Hindlimb muscle (tissue), 1 donor: ENCODE results near the gene GGACT. TPM values are rescaled to one million over a fixed set of nuclear protein-coding genes. Genes with fewer than 3 reads are reported as not detected.

Experiments
- DNase-seq: peaks from one replicate; pipeline ENCODE4 v3.0.0-alpha.2; 2013
- polyA plus RNA-seq: library from polyadenylated mRNA; unstranded; fragments of 120-200 nt; gene quantifications from one replicate; pipeline ENCODE4 v1.2.1, GENCODE V29; 2013; ENCODE audit not compliant: insufficient read length

The GGACT gene
- polyA plus RNA-seq, 1 donor = 3.6 TPM

DNA sequence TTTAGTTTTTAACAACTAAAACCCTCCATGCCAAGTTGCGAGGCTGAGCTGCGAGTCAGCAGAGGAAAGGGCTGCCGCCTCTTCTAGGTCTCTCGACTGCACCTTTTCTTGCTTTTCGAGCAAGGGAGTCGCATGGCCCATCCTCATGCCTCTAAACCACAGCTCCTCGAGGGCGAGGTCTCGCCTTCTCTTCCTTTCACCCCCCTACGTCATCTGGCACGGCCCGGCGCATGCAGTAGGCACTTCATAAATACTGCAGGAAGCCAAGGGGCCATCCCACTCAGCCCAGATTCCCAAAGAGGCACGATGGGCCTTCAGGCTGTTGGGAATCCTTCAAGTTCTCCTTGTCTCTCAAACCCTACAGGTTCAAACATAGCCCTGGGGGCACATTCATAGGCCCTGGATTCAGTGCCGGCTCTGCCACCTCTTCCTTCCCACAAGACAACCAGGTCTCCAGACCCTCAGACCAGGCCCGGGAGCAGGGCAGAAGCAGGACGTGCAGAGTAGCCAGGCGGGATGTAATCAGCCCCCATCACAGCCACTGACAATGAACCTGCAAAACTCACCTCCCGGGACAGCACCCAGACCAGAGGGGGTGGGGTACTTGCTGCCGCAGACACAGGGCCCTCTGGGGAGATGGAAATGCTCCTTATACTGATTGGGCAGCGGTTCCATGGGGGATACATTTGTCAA is 41.7 kb downstream of the GGACT start:
- DNase-seq = no peak

DNA sequence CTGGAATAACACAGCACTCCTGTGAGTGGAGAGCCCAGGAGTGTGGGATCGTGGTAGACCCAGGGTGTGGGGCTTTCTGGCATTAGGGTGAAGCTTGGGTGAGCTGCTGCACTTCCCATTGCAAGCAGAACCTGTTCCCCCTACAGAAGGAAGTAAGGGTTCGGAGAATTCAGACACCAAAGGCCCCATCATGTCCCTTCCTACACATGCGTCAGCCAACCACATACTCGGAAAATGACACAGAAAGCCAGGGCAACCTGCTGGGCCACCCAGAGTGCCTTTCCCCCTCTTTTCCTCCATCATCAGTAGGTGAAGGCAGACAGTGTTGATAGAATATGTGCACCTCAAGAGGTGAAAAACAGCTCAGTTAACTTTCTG is 42.9 kb downstream of the GGACT start:
- DNase-seq = no peak

GRCh38 chr13:100544866-100545683 is 43.5 kb downstream of the GGACT start:
- DNase-seq = no peak

- DNase-seq = no peak
Observed at GRCh38 chr13:100543872-100544602, 44.6 kb downstream of the GGACT start.

- no peak for DNase-seq
Observed at GRCh38 chr13:100542826-100543156, 45.8 kb downstream of the GGACT start.

DNA sequence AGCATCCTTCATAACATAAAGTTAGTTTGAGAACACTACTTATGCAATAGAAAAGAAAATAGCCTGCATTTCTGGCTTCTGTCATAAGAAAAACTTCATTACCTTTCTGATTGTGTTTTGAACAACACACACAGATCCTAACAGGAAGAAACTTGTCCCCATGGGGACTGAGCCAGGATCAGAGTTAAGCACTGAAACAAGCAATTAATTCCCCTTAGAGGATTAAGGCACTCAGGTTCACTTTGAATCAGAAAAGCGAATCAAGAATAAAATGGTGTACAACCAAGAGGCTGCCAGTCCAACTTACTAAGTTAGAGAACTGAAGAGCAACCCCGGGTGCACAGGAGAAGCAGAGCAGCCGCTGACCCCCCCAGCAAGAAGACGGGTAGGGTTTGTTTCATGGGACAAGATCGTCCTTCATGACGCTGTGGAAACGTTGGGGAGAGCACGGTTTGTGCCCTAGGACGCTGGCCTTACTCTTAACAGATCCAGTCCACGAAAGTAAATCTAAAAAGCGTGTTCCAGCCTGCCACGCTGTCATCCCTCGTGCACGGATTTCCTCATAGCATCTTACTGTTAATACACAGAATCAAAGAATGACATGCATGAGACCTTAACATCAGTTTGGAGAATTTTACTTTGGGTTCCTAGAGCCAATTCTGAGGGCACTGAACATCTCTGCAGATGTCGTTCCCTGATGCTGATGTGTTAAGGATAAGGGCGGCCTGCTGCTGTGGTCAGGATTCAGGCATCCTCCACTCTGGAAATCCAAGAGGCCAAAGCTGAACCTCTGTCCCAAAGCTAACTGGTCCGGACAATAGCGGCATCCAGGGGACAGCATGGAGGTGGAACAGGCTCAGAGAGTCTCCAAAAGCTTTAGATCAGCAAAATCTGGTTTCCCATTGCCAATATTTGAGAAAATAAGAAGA is 46.4 kb downstream of the GGACT start:
- no peak for DNase-seq

GRCh38 chr13:100540621-100541020 is 48.0 kb downstream of the GGACT start:
- DNase-seq = no peak

DNA sequence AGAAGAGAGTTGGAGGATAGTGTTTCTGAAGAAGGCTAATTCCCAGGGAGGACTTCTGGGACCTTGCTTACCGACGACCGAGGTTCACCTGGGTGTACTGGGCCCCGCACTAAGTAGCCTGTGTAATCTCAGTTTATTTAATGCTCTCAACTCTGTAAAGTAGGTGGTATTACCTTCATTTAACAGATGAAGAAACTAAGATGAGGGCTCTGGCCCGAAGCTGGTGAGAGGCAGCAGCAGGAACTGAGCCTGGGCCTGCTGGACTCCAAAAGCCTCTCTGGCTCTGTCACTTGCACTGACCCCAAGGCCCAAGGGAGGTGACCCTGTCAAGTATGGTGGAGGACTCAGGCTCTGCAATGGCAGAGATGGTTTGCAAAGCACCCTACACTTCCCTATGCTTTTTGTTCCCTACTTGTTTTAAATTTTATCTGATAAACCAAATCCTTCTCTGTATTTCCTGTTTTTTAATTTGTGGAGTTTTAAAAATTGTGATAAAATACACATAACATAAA is 50.6 kb downstream of the GGACT start:
- DNase-seq = no peak

GRCh38 chr13:100537486-100537885 is 51.1 kb downstream of the GGACT start:
- no peak for DNase-seq

DNA sequence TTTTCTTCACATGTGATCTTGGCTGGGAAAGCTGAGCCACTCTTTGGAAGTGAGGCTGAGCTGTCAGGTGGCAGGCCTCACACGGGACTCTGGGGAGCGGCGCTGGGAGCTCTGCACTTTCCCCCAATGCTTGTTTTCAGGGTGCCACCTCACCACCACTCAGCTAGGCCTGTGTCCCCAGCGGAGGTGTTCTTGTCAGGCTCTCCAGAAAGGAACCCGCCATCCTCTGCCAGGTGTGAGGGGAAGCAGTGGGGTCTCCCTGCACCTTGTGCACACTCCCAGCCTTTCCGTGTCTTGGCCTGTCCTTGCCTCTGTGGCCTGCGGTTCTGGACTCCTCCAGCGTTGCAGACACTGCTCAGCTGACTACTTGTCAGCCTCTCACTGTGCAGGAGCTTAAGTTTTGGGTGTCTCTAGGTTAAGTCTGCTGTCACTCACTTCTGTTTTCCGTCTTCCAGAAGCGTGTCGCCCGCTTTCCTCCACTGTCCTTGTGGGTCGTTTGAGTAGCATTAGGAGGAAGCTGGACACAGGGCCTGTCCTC is 51.9 kb downstream of the GGACT start:
- DNase-seq = no peak

GRCh38 chr13:100535426-100536135 is 53.0 kb downstream of the GGACT start:
- DNase-seq = no peak

DNA sequence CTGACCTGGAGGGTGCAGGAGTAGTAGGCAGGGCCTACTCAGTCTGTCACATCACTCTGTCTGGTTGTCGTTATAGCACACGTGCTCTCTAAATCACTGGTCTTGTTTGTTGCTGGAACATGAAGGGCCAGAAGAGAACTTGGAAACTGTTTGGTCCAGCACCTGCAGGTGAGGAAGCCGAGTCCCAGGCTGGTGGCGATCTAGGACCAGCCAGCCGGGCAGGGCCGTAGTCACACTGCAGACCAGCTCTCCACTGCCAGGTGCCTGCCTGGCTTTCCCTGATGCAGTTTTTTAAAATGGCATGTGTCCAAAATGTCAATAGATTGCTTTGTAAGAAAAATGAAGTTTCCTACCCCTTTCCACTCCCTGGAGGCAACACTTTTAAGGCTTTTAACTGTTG is 53.7 kb downstream of the GGACT start:
- no peak for DNase-seq

DNA sequence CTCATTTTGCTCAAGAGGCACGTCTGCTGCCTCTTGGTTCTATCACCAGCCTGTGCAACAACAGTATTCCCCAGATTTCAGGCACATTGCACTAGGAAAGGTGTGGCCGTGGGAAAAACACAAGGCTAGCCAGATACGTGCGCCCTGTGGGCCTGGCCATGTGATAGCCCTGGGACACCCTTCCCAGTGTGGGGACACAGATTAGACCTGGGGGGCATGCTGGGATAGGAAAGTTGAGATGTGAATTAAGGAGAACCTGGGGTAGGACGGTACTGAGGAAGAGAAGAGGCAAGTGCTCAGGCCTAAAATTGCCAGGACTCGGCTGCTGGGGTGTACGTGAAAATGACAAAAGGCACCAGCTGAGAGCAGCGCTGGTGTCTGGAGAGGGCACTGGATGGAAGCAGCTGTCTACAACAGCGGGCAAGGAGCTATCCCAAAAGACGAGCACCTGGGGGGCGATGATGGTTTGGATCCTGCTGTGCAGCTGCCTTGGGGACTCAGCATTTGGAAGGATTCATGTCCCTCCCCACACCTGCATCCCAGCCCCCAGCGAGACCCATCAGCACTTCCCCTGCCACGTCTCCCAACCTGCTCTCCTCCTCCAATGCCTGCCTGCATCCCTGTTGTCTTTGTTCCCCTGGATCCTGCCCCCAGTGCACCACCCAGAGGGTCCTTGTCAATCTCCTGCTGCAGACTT is 54.3 kb downstream of the GGACT start:
- no peak for DNase-seq

DNA sequence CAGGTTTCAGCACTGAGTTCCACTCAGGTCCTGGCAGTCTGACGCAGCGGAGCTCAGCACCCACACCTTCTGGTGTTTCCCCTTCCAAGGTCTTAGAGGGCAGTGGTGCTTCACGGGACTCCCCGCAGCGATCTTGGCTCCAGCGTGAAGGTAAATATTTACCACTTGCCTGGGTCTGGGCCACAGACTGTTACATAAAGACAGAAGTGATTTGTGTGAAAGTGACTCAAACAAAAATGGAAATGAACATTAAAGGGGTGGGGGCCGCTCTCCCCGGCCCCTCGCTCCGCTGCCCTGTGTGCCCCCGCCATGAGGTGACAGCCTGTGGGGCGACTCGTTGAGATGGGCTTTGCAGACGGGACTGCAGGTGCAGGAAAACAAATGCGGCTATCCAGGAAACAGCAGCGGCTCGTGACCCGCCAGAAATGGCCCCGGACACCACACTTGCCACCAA is 55.0 kb downstream of the GGACT start:
- no peak for DNase-seq

DNA sequence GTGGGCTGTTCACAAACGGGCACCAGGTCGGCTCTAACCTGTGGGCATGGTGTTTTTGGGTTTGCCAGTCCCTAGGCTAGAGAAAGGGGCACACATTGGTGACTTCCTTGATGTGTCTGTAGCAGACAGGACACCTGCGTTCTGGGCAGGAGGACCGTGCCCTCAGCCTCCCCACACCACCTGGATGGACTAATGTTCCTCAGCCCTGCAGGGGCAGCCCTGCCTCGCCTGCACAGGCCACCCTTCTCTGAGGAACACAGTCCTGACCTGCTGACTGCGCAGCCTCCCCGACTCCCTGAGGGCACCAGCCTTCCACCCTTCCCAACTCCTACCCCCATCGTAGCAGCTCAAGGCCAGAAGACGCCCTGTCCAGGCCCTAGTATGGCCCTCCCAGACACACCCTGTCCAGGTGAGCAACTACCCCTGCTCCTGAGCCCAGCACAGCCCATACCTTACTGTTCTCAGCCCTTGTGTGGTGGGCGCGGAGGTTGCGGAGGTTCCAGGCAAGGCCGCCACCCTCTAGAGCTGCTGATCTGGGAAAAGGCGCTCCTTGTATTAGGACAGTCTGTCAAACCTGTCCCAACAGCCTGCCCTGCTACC is 55.7 kb downstream of the GGACT start:
- no peak for DNase-seq

- DNase-seq = no peak
Observed at GRCh38 chr13:100532090-100532766, 56.4 kb downstream of the GGACT start.

DNA sequence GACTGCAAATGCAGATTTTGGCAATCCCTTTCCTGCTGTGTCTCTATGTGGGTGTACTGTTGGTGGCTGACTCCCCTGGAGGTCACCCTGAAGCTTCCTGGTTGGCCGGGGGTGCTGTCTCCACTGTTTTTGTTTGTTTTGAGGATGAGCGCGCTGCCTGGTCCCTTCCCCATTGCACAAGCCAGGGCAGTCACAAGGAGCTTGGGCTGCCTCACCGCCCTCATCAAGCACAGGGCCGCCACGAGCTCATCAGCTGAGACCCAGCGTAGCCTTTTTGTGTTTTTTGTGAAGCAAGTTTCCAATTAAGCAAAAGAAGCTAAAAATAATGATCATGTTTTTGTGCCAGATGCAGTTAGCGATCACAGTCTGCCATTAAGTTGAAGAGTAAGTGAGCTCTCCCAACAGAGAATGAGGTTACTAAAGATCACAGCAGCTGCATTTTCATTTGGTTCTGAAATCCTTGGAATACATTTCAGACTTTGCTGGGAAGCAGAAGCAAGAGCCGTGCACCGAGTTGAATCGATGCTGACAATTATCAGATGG is 57.8 kb downstream of the GGACT start:
- no peak for DNase-seq

DNA sequence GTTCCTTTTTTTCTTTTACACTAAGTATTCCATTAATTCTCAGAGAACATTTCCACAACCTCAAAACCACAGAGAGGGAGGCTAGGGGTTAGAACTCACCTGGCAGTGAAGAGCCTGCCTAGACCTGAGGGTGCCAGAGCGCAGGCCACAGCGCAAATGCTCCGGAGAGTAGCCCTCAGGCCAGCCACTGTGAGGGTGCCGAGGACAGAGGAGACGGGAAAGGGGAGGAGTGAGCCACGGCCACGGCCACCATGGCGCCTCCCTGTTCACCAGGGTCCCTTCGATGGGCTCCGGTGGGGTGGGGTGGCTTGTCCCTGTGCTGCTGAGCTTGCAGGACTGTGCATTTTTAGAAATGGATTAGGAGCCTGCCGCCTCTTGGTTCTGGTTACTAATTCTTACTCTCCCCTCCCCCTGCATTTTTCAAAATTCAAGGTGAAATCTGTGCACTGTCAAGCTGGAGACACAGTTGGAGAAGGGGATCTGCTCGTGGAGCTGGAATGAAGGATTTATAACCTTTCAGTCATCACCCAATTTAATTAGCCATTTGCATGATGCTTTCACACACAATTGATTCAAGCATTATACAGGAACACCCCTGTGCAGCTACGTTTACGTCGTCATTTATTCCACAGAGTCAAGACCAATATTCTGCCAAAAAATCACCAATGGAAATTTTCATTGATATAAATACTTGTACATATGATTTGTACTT is 58.8 kb downstream of the GGACT start:
- no peak for DNase-seq

- DNase-seq = no peak
Observed at GRCh38 chr13:100528820-100529219, 59.8 kb downstream of the GGACT start.
